Measurements from ENCODE around the gene S100A14. TPM values are rescaled to one million over a fixed set of nuclear protein-coding genes. Genes with fewer than 3 reads are reported as not detected.
A peak's percentile ranks its signal among the peaks of the same experiment; 100 is the strongest.

S100A14 gene
- total and polyA plus RNA-seq, 2 of the 13 experiments (the other 11 are each of a cell fraction or from before 2014, with no cell fraction given) = 1.4 to 7.7 TPM

- TF ChIP-seq KMT2A (CRISPR knock-in tag; IDR thresholded peaks at IDR 0.05) (peak; percentile 45; the same call in 1 of the 2 replicates), ZNF501 (CRISPR knock-in tag; IDR thresholded peaks at IDR 0.05) (0 out of 2 replicates have a peak, but pooled peaks have one; percentile 41), ZSCAN25 (CRISPR knock-in tag; IDR thresholded peaks at IDR 0.05) (no peak), ZNF207 (IDR thresholded peaks at IDR 0.05; ENCODE audit: borderline replicate concordance) (no peak), ZNF614 (CRISPR knock-in tag; IDR thresholded peaks at IDR 0.05; ENCODE audit: borderline replicate concordance) (0 out of 2 replicates have a peak, but pooled peaks have one; percentile 23), ZNF598 (CRISPR knock-in tag; IDR thresholded peaks at IDR 0.05; ENCODE audit: borderline replicate concordance) (no peak), NFAT5 (CRISPR knock-in tag; IDR thresholded peaks at IDR 0.05) (0 out of 2 replicates have a peak, but pooled peaks have one; percentile 47), YY1 (IDR thresholded peaks at IDR 0.05; ENCODE audit: insufficient read depth, insufficient replicate concordance, low read depth, low read length) (peak; percentile 56), KAT8 (CRISPR knock-in tag; IDR thresholded peaks at IDR 0.05) (peak; percentile 68), GATAD1 (CRISPR knock-in tag; IDR thresholded peaks at IDR 0.05) (peak; percentile 58), CERS6 (CRISPR knock-in tag; IDR thresholded peaks at IDR 0.05) (no peak), TP53 (CRISPR knock-in tag; conservative IDR thresholded peaks at IDR 0.05) (no peak), ZNF10 (CRISPR knock-in tag; IDR thresholded peaks at IDR 0.05; ENCODE audit: borderline replicate concordance, low read depth) (no peak), JUNB (CRISPR knock-in tag; IDR thresholded peaks at IDR 0.05; ENCODE audit: borderline replicate concordance) (no peak), GABPB1 (CRISPR knock-in tag; IDR thresholded peaks at IDR 0.05) (peak; percentile 43; the same call in 1 of the 2 replicates), ZNF317 (CRISPR knock-in tag; IDR thresholded peaks at IDR 0.05) (peak; percentile 42; the same call in 1 of the 2 replicates), KDM3A (CRISPR knock-in tag; IDR thresholded peaks at IDR 0.05; ENCODE audit: low read depth) (peak; percentile 84; the same call in 1 of the 2 replicates), ZNF605 (CRISPR knock-in tag; IDR thresholded peaks at IDR 0.05) (0 out of 2 replicates have a peak, but pooled peaks have one; percentile 27), ATF2 (CRISPR knock-in tag; IDR thresholded peaks at IDR 0.05) (peak; percentile 53; the same call in 1 of the 2 replicates), ZNF800 (CRISPR knock-in tag; IDR thresholded peaks at IDR 0.05) (0 out of 2 replicates have a peak, but pooled peaks have one; percentile 31)
These were observed 47.6 kb downstream of the S100A14 start (continued) for GRCh38 chr1:153568367-153569099.

Data from HepG2 (cell line).